Activated T-cell treated with anti-CD3 and anti-CD28 coated beads, Interleukin-2, amount 50 U/mL, for 48 hours (primary cell): ENCODE data around the gene GNA12.

Experiments used
- DNase-seq, 2 experiments: peaks; one replicate each; pipeline ENCODE4 v3.0.0-alpha.2; 2020

The GNA12 gene

GRCh38 chr7:2834748-2835441, 9.2 kb downstream of the GNA12 start:
- DNase-seq = no peak

GRCh38 chr7:2833083-2833910, 10.8 kb downstream of the GNA12 start:
- DNase-seq = no peak

DNA sequence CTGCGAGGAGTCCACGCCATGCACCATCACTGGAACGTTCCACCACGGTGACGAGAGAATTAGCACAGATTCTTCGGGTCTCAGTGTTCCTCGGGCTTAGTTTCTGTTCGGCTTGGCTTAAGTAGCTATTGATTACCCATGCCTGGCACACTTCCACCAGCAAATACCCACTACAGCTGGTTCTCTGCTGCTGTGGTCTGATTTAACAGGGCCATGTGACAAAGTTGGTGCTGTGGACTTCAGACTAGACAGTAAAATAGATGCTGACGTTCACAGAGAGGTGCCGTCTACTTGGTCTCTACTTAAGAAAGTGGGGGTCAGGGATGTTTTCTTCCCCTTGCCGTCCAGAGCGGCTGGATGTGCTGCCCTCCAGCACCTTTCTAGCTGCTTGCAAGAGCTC, 11.6 kb downstream of the GNA12 start:
- no peak for DNase-seq

GRCh38 chr7:2830609-2831376, 13.3 kb downstream of the GNA12 start:
- no peak for DNase-seq

DNA sequence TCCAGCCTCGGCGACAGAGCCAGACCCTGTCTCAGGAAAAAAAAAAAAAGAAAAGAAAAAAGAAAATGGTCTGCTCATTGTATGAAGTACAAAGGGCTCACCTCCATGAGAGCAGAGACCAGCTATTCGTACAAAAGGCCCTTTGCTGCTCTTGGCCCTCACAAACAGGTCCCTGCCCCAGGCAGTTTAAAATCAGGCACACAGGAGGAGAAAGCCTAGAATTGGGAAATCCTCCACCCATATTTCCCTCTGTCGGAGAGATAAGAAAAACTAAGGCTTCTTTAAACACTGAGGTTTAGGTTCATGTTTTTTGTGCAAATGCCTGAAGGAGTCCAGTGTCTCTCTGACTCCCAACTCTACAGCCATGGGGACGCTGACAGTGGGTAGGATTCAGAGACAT, 15.1 kb downstream of the GNA12 start:
- DNase-seq = no peak

DNA sequence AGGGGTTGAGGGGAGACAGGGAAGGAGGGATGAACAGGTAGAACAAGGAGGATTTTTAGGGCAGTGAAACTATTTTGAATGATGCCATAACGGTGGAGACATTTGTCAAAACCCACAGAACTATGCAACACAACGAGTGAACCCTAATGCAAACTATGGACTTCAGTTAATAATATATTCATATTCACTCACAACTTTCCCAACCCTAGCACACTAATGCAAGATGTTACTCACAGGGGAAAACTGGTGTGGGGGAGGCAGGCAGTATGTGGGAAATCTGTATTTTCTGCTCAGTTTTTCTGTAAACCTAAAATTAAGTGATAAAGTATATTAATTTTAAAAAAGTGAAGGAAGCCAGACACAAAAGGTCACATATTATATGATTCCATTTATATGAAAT, 17.3 kb downstream of the GNA12 start:
- DNase-seq = no peak

DNA sequence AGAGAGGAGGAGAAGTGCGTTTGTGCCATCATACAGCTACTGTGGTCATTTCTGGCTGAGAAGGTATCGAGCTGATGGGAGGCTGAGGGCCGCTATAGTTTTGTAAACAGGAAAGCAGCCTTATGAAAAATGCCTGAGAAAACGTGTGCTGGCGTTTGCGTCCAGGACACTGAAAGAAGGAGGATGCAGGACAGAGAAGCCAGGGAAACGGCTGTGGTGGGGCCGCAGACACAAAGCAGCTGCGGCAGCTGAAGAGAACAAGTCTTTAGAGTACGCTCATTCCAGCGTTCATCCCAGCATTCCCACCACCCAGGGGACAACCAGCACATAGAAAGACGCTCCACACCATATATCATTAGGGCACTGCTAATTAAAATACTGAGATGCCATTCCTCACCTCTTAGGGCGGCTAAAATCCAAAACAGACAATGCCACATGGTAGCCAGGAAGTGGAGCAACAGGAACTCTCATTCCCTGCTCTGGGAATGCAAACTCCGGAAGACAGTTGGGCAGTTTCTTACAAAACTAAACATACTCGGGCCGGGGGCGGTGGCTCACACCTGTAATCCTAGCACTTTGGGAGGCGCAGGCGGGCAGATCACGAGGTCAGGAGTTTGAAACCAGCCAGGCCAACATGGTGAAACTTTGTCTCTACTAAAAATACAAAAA, 18.4 kb downstream of the GNA12 start:
- no peak for DNase-seq

DNA sequence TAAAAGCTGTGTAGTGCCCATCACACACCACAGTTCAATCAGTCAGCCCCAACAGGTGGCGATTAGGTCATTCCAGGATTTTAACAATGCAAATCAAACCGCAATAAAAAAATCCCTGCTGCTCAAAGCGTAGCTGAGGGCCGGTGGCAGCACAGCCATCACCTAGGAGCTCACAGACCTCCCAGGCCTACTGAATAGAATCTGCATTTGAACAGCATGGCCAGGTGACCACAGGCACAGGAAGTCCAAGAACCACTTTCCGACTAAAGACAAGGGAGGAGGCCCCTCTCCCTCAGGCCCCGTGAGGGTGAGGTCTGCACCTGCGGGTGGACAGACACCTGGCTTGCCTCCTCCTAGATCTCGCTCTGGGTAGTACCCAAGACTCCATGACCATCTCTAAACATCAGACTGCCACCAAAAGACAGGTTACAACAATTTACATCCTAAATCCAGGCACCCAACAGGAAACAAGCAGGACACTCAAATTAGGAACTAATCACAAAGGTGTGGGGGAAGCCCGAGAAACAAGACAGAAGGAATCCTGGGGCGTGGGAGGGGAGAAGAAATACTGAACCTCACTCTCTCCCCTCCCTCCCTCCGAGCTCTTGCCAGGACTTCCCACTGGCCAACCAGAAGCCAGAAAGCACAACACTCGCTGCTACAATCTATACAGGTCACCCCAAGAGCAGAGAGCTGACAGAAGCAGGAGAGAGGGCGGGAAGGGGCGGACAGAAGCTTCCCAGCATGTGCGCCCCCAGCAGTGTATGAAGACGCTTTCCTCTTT, 19.2 kb downstream of the GNA12 start:
- DNase-seq = no peak

DNA sequence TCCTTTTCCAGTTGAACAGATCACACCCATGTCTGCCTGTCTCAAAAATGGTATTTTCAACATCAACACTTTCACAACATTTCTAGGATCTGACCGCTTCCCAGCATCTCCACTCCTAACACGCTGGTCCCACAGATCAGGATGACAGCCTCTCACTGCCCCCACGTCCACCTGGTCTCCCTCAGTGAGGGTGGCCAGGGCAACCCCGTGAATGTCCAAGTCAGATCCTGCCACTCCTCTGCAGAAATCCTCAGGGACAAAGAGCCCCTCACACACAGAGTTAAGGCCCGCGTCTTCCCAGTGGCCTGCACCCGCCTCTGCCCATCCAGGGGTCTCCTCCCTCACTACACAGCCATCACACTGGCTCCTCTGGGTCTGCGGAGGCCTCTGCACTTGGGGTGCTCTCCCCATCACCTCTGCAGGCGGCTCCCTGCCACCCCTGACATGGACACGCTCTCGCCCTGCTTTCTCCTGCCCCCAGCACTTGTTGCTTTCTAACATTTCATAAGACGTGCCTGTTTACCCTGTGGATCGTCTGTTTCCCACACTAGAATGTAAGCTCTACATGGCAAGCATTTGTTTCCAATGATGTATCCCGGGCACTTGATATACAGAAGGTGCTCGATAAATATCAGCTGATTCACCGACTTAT, 20.0 kb downstream of the GNA12 start:
- DNase-seq = no peak

GRCh38 chr7:2823130-2823529, 21.0 kb downstream of the GNA12 start:
- no peak for DNase-seq

- no peak for DNase-seq
Measured at GRCh38 chr7:2821842-2822507, 22.1 kb downstream of the GNA12 start.

DNA sequence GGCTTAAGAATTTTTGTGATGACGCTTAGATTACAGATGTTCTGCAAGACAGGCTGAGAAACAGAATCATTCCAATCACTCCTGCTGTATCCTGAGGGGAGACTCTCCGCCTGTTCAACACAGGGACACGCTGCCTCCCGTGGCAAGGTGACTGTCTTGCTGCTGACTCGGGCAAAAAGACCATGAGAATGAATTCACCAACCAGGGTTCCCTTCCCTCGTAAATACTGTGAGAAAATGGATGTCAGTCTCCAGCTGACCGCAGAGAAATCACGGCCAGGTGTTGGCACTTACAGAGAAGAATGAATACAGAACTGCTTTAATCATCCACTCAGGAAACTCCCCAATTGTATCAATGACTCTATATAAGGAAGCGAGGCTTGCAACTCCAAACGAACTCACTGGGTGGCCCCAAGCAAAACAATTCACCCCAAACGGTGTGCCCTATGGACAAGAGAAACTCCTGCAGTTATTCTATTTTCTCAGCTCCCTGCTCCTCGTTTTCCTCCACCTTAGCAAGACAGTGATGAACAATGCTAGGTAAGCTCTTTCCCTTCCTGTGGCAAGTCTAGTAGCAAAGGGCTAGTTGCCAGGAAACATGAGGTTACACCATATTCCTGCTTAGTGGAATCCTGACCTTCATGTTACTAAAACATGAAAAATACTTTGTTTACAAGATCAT, 22.8 kb downstream of the GNA12 start:
- DNase-seq = no peak

- no peak for DNase-seq
Measured at GRCh38 chr7:2820508-2820934, 23.6 kb downstream of the GNA12 start.

- DNase-seq = no peak
Measured at GRCh38 chr7:2819954-2820397, 24.1 kb downstream of the GNA12 start.

DNA sequence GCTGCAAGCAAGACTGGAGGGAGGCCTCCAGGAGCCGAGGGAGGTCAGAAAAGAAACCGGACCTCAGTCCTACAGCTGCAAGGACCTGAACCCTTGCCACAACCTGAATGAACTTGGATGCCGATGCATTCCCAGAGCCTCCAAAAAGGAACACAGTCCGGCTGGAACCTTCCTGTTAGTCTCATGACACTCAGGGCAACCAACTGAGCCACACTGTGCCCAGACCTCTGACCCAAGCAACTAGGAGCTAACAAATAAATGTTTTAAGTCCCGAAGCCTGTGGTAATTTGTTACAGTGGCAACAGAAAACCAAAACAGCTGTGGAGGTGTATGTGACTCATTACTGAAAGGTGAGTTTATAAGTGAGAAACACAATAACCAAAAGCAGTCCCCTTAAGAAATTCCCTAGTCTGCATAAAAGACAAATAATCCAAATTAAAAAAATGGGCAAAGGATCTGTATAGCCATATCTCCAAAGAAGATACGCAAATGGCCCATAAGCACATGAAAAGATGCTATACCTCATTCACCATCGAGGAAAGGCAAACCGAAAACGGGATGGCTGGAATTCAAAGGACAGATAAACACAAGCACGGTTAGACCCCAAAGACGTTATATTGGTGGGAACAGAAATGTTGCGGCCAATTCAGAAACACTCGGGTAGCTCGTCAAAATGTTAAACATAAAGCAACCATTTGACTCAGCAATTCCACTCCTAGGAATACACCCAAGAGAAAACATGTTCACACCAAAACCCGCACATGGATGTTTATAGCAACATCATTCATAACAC, 24.8 kb downstream of the GNA12 start:
- DNase-seq = no peak

GRCh38 chr7:2818653-2819052, 25.5 kb downstream of the GNA12 start:
- DNase-seq = no peak

- no peak for DNase-seq
Measured at GRCh38 chr7:2818121-2818520, 26.0 kb downstream of the GNA12 start.

DNA sequence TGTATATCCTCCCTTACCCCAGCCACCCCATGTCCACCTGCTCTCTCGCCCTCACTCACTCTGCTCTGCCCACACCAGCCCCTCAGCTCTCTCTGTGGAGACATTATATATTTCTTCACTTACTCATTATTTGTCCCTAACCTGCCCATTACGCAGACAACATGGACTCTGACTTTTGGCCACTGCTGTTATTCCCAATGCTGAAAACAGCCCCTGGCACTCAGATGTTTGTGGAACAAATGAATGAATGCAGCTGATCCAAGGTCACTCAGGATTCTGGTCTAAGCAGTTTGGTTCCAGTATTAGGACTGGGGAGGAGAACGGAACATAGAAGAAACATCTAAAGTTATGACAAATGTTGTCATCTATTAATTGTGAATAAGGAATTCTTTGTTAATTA, 26.7 kb downstream of the GNA12 start:
- no peak for DNase-seq

DNA sequence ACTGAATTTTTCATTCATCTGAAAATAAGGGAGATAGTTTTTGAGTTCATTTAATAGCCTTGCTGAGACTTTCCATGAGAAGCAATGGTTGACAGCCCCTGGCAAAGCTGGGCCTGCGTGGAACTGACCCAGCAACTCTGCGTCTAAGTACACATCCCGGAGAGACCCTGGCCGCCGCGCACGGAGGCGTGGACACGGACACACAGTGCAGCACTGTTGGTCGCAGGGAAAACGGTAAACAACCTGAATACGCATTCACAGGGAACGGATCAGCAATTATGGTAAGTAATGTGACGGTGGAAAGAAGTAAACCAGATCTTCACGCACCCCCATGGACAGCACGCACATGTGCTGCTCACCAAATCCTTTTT, 28.2 kb downstream of the GNA12 start:
- no peak for DNase-seq
